ENCODE measurements around the gene KRT2.

Gene KRT2

GRCh38 chr12:52662918-52663229, 10.9 kb upstream of the KRT2 start:
- no peak for ATAC-seq
- TF ChIP-seq ESRRG (CRISPR knock-in tag; IDR thresholded peaks at IDR 0.05) (no peak), ARNTL (CRISPR knock-in tag; IDR thresholded peaks at IDR 0.05; ENCODE audit: borderline replicate concordance, low read depth) (no peak), TOX (CRISPR knock-in tag; IDR thresholded peaks at IDR 0.05; ENCODE audit: borderline replicate concordance) (no peak), RARB (CRISPR knock-in tag; IDR thresholded peaks at IDR 0.05) (no peak), ZNF8 (CRISPR knock-in tag; IDR thresholded peaks at IDR 0.05) (no peak), OSR1 (CRISPR knock-in tag; IDR thresholded peaks at IDR 0.05) (no peak), TCF4 (CRISPR knock-in tag; IDR thresholded peaks at IDR 0.05; ENCODE audit: borderline replicate concordance) (no peak), SNAI2 (CRISPR knock-in tag; IDR thresholded peaks at IDR 0.05) (no peak), ZC3H10 (CRISPR knock-in tag; IDR thresholded peaks at IDR 0.05) (no peak), PATZ1 (CRISPR knock-in tag; IDR thresholded peaks at IDR 0.05; ENCODE audit: borderline replicate concordance) (no peak), ZNF565 (CRISPR knock-in tag; conservative IDR thresholded peaks at IDR 0.05; ENCODE audit: low read depth) (no peak), ZNF70 (CRISPR knock-in tag; IDR thresholded peaks at IDR 0.05) (no peak), CSDC2 (CRISPR knock-in tag; IDR thresholded peaks at IDR 0.05) (no peak), GLIS3 (CRISPR knock-in tag; IDR thresholded peaks at IDR 0.05) (no peak), CSRNP3 (CRISPR knock-in tag; IDR thresholded peaks at IDR 0.05) (no peak), TSHZ2 (CRISPR knock-in tag; IDR thresholded peaks at IDR 0.05) (no peak), ZFP30 (CRISPR knock-in tag; IDR thresholded peaks at IDR 0.05) (no peak), POU6F1 (CRISPR knock-in tag; IDR thresholded peaks at IDR 0.05; ENCODE audit: borderline replicate concordance, low read depth) (no peak), BACH2 (CRISPR knock-in tag; IDR thresholded peaks at IDR 0.05; ENCODE audit: borderline replicate concordance) (no peak), CREB5 (CRISPR knock-in tag; IDR thresholded peaks at IDR 0.05; ENCODE audit: low read depth) (no peak)

GRCh38 chr12:52662093-52662917, 10.3 kb upstream of the KRT2 start:
- ATAC-seq: no peak
- TF ChIP-seq GLIS3 (CRISPR knock-in tag; IDR thresholded peaks at IDR 0.05): no peak
- no peak for TF ChIP-seq SNAI2 (CRISPR knock-in tag; IDR thresholded peaks at IDR 0.05)
- TF ChIP-seq TCF4 (CRISPR knock-in tag; IDR thresholded peaks at IDR 0.05; ENCODE audit: borderline replicate concordance): no peak
- TF ChIP-seq ZNF565 (CRISPR knock-in tag; conservative IDR thresholded peaks at IDR 0.05; ENCODE audit: low read depth): no peak
- no peak for TF ChIP-seq POU6F1 (CRISPR knock-in tag; IDR thresholded peaks at IDR 0.05; ENCODE audit: borderline replicate concordance, low read depth)
- TF ChIP-seq ZNF8 (CRISPR knock-in tag; IDR thresholded peaks at IDR 0.05): no peak
